ENCODE results near the gene PARVA. TPM values are rescaled to one million over a fixed set of nuclear protein-coding genes. Genes with fewer than 3 reads are reported as not detected.

Gene PARVA
- total RNA-seq, 1 experiment from 2014 or later, result 31.5 TPM

DNA sequence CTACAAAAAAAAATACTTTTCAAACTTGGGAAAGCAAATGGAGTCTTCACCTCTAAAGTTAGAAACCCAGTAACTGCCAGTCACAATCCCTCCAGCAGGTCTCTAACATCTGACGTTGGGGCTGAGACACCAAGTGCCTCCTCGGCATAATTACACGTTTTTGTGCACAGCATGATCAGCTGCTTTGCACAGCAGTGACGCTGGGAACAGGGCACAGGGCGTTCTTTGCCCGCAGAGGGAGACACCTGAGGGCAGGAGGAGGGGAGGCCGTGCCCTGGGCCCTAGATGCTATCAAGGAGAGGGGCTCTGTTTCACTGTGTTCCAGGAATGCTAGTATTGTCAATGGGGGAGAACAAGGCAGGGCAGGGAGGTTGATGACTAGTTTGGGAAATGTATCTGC lies 120.1 kb downstream of the PARVA start:
- Histone ChIP-seq H3K4me2 (no peak overlapping the region), H3K27ac (no peak overlapping the region), H3K9me3 (ENCODE audit: insufficient read depth, low read depth) (no peaks in the 10 kb centered on the region), H3F3A (ENCODE audit: insufficient read depth, low read depth) (no peaks in the 10 kb centered on the region), H3K79me2 (ENCODE audit: low read depth) (no peaks in the 10 kb centered on the region), H2AFZ (no peak overlapping the region), H3K4me3 (no peak overlapping the region), H3K9me2 (ENCODE audit: insufficient read depth) (no peaks in the 10 kb centered on the region), H3K27me3 (ENCODE audit: insufficient read depth, low read depth) (no peaks in the 10 kb centered on the region), H4K20me1 (ENCODE audit: insufficient read depth) (no peaks in the 10 kb centered on the region), H3K4me1 (replicated peaks; ENCODE audit: insufficient read depth) (peaks cover 5% of the 10 kb centered on the region; the same call in 1 of the 2 replicates), H3K36me3 (ENCODE audit: low read depth) (no peaks in the 10 kb centered on the region)
- TF ChIP-seq EZH2 (IDR thresholded peaks at IDR 0.05; ENCODE audit: low read depth), result no peak
- TF ChIP-seq, protein P1, sequence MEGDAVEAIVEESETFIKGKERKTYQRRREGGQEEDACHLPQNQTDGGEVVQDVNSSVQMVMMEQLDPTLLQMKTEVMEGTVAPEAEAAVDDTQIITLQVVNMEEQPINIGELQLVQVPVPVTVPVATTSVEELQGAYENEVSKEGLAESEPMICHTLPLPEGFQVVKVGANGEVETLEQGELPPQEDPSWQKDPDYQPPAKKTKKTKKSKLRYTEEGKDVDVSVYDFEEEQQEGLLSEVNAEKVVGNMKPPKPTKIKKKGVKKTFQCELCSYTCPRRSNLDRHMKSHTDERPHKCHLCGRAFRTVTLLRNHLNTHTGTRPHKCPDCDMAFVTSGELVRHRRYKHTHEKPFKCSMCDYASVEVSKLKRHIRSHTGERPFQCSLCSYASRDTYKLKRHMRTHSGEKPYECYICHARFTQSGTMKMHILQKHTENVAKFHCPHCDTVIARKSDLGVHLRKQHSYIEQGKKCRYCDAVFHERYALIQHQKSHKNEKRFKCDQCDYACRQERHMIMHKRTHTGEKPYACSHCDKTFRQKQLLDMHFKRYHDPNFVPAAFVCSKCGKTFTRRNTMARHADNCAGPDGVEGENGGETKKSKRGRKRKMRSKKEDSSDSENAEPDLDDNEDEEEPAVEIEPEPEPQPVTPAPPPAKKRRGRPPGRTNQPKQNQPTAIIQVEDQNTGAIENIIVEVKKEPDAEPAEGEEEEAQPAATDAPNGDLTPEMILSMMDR (conservative IDR thresholded peaks at IDR 0.05), result no peak
- ChIA-PET POLR2A (ENCODE audit: unreplicated experiment) (no interaction called here), CTCF (no interaction called here)
- DNase-seq, result no peak
- BruUV-seq (replicated peaks), result no TSS peak
- intact Hi-C loops (cut with micrococcal nuclease; ENCODE audit: unreplicated experiment), result loop anchor here (10.0 kb wide), 1 partner anchor 163 kb away; no protein-coding TSS in a partner anchor

- Histone ChIP-seq H3K4me1 (replicated peaks; ENCODE audit: insufficient read depth) (peaks cover 5% of the 10 kb centered on the region; the same call in 1 of the 2 replicates), H4K20me1 (ENCODE audit: insufficient read depth) (no peaks in the 10 kb centered on the region), H3F3A (ENCODE audit: insufficient read depth, low read depth) (no peaks in the 10 kb centered on the region), H3K79me2 (ENCODE audit: low read depth) (no peaks in the 10 kb centered on the region), H3K27ac (no peak overlapping the region), H3K4me2 (no peak overlapping the region), H3K36me3 (ENCODE audit: low read depth) (no peaks in the 10 kb centered on the region), H3K27me3 (ENCODE audit: insufficient read depth, low read depth) (no peaks in the 10 kb centered on the region), H3K4me3 (no peak overlapping the region), H2AFZ (no peak overlapping the region), H3K9me3 (ENCODE audit: insufficient read depth, low read depth) (no peaks in the 10 kb centered on the region), H3K9me2 (ENCODE audit: insufficient read depth) (no peaks in the 10 kb centered on the region)
- POLR2A ChIA-PET (ENCODE audit: unreplicated experiment), result no interaction called here
- no TSS peak for BruUV-seq (replicated peaks)
- DNase-seq, result no peak
- no peak for TF ChIP-seq EZH2 (IDR thresholded peaks at IDR 0.05; ENCODE audit: low read depth)
- TF ChIP-seq, protein P1 (conservative IDR thresholded peaks at IDR 0.05), result no peak
- CTCF ChIA-PET, result no interaction called here
- intact Hi-C loops (cut with micrococcal nuclease; ENCODE audit: unreplicated experiment), result loop anchor here (10.0 kb wide), 1 partner anchor 164 kb away; no protein-coding TSS in a partner anchor
These were observed 121.7 kb downstream of the PARVA start for GRCh38 chr11:12499071-12499470.

DNA sequence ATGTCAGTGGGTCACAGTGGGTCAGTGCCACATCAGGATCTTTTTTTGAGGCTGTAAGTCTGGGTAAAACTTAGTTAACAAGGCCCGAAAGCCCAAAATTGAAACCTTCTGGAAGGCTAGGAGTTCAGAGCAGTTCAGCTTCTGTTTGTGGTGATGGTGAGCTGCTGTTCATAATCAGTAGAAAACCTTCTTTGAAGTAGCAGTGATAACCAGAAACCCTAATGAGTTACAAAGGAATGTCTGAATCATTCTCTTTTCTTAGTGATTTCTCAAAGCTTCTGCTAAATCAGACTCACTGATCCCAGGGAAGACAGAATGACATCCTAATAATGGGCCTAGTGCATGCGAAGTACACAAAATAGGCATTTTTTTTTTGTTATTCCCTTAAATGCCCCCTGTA lies 124.7 kb downstream of the PARVA start:
- no peak overlapping the region for H3K27ac ChIP-seq
- peaks cover 5% of the 10 kb centered on the region; the same call in 1 of the 2 replicates for H3K4me1 ChIP-seq (replicated peaks; ENCODE audit: insufficient read depth)
- H3K27me3 ChIP-seq (ENCODE audit: insufficient read depth, low read depth), result no peaks in the 10 kb centered on the region
- H3K36me3 ChIP-seq (ENCODE audit: low read depth), result no peaks in the 10 kb centered on the region
- POLR2A ChIA-PET (ENCODE audit: unreplicated experiment), result no interaction called here
- DNase-seq, result no peak
- BruUV-seq (replicated peaks), result no TSS peak
- no peaks in the 10 kb centered on the region for H3K9me2 ChIP-seq (ENCODE audit: insufficient read depth)
- CTCF ChIA-PET, result no interaction called here
- H2AFZ ChIP-seq, result no peak overlapping the region
- intact Hi-C loops (cut with micrococcal nuclease; ENCODE audit: unreplicated experiment), result no loop called here
- H3F3A ChIP-seq (ENCODE audit: insufficient read depth, low read depth), result no peaks in the 10 kb centered on the region
- no peak overlapping the region for H3K4me3 ChIP-seq
- H4K20me1 ChIP-seq (ENCODE audit: insufficient read depth), result no peaks in the 10 kb centered on the region
- H3K9me3 ChIP-seq (ENCODE audit: insufficient read depth, low read depth), result no peaks in the 10 kb centered on the region
- H3K79me2 ChIP-seq (ENCODE audit: low read depth), result no peaks in the 10 kb centered on the region
- H3K4me2 ChIP-seq, result no peak overlapping the region
- TF ChIP-seq, protein P1 (conservative IDR thresholded peaks at IDR 0.05), result no peak
- no peak for TF ChIP-seq EZH2 (IDR thresholded peaks at IDR 0.05; ENCODE audit: low read depth)
